Measurements from ENCODE around the gene GSG1L.
A peak's percentile ranks its signal among the peaks of the same experiment; 100 is the strongest.

The GSG1L gene

DNA sequence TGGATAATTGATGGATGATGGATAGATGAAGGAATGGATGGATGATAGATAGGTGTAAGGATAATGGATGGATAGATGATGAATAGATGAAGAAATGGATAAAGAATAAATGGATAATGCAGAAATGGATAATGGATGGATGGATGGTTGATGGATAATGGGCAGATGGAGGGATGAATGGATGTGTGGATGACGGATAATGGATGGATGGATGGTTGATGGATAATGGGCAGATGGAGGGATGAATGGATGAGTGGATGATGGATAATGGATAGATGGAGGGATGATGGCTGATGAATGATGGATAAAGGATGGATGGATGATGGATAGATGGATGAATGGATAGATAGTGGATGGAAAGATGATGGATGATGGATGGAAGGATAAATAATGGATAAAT, 274.4 kb downstream of the GSG1L start:
- DNase-seq (ENCODE audit: low read depth): no peak

- no peak for DNase-seq (ENCODE audit: low read depth)
Measured at GRCh38 chr16:27787665-27788064, 275.8 kb downstream of the GSG1L start.

DNA sequence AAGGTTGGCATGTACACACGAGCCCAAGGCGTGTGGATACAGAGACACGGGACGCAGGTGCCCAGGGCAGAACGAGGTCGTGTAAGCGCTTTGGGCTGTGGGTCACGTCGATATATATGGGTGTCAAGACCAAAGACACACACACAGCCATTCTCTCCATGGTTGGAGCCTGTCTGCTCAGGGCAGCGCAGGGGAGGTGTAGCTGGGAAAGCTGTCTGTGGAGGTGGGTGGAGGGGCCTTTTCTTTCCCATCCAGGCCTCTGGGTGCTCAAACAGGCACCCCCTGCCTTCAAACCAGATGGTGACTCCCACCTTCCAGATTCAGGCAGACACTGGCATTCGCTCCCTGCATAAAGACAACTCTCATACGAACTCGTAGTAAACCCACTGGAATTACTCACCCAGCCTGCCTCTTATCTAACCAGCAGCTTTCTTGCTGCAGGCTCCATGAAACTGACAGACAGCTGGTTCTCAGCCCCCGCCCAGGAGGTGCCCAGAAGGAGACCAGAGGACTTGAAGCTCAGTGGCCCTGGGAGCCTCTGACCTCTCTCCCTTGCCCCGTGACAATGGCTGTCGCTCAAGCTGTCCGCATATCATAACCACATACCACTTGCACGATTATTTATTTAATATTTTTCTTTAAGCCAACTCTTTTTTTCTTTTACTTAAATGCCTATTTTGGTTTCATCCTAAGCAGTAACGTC, 276.4 kb downstream of the GSG1L start:
- no peak for DNase-seq (ENCODE audit: low read depth)

GRCh38 chr16:27786221-27786922, 277.1 kb downstream of the GSG1L start:
- no peak for DNase-seq (ENCODE audit: low read depth)

GRCh38 chr16:27785307-27785678, 278.2 kb downstream of the GSG1L start:
- no peak for DNase-seq (ENCODE audit: low read depth)

GRCh38 chr16:27784351-27785306, 278.9 kb downstream of the GSG1L start:
- no peak for DNase-seq (ENCODE audit: low read depth)

GRCh38 chr16:27781981-27782880, 281.3 kb downstream of the GSG1L start:
- no peak for DNase-seq (ENCODE audit: low read depth)

DNA sequence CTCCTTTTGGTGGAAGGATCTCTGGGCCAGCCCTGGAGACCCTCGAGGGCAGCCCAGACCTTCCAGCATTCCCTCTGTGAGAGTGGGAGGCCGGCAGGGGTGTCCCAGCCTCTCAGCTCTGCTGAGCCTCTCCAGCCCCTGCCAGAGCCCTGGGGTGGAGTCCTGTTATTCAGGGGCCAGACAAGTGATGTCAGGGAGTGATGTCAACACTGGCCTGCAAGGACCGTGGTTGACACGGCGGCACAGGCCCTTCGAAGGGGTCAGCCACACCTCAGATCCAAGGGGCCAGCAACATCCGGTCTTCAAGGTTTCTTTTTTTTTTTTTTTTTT, 282.4 kb downstream of the GSG1L start:
- no peak for DNase-seq (ENCODE audit: low read depth)

DNA sequence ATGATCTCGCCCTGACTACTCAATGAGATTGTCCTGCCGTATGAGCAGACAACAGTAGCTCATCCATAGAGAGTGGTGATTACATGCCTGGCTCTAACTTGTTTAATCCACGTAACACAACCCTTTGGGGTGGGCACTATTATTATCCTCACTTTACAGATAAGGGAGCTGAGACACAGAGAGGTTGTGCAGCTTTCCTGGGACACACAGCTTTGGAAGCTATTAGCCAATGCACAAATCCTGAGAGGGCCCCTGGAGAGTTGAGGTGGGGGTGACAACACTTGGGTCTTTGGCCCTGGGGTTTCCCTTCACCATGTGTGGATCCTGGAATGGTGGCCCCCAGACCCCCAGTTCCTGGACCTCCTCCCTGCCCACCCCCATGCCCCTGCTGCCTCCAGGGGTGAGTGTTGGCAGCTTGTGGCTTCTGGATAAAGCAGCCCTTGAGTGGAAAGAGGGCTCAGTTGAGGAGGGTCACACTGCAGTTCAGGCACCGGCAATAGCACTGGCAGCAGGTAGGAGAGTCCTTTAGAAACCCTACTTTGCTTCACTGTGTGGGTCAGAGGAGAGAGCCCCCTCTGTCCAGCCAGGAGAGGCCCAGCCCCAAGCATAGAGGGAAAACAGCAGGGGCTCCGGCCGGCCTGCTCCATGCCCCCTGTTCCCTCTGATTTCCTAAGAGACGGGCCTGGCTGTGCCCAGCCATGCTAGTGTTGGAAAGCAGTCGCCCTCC, 282.9 kb downstream of the GSG1L start:
- no peak for DNase-seq (ENCODE audit: low read depth)

DNA sequence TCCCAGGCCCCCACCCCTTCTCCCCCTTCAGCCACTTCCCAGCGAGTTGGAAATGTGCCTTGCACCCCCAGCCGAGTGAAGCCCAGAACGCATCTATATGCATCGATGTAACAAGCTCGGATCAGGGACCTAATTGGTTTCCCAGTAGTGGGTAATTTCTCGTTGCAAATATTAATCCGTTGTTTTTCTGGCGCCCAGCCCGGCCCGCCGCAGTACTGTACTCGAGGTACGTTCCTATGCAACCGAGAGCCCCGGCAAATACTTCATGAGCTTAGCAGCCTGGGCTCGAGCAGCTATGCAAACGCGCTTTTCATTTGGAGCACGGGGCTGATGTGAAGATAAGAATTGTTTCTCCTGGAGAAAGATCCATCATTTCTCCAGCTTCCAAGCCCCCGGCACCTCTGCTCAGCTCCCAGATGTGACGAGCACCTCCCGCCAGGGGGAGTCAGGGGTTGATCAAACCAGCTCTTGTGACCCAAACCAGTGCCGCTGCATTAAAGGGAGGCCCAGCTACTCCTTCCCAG, 283.8 kb downstream of the GSG1L start:
- peak; percentile 83 for DNase-seq (ENCODE audit: low read depth)

DNA sequence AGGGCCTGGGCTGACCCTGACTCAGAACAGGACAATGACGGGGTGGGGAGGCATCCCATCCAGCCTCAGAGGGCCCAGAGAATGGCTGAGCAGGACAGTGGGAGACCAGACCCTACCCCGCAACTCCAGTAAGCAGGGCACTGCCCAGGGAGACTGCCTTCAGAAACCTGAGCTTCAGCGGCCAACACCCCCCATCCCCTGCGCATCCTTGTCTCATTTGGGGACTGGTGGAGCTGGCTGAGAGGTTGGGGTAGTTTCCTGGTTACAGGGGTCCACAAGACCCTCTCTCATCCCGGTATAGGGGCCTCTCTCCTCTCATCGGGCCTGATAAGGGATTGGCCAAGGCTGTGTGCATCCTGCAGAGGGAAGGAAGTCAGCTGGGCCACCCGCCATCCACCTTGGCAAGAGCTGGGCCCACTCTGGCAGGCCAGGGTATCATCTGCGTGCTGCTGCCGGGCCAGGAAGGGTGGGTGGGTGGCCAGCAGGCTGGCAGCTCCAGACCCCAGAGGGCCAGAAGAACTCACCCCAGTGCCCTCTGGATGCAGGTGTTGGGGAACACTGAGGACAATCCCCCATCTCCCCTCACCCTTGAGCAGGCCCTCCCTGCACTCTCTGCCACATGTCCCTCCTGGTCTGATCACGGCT, 284.5 kb downstream of the GSG1L start:
- DNase-seq (ENCODE audit: low read depth): no peak

DNA sequence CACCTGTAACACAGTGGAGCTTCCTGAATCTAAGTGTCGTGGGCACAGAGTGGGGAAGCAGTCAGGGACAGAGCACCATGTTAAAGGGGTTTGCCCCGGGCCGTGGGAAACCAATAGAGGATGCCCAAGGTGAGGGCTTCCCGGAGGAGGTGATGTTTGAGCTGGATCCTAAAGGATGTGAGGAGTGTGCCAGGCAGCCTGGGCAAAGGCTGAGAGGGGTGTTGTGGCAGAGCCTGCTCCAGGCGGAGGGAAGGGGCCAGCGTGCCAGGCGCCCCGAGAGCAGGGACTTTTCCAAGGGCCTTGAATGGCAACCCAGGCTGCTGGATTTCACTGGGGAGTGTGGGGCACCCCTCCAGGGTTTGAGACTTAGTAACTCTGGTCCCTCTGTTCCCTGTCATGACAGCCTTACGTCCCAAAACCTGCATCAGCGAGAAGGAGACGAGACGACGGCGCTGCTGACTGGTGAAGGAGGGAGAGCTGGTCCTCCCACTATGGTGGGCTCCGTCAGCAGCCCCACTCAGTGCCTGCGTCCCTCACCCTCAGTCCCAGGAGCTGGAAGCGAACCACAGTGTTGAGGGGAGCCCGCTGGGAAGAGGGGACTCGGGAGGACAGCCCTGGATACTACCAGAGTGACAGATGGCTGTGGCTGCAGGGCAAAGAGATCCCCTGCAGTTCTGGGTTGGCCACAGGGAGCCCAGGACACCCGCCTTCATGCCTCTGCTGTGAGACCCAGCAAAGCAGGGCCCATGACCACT, 285.2 kb downstream of the GSG1L start:
- no peak for DNase-seq (ENCODE audit: low read depth)

DNA sequence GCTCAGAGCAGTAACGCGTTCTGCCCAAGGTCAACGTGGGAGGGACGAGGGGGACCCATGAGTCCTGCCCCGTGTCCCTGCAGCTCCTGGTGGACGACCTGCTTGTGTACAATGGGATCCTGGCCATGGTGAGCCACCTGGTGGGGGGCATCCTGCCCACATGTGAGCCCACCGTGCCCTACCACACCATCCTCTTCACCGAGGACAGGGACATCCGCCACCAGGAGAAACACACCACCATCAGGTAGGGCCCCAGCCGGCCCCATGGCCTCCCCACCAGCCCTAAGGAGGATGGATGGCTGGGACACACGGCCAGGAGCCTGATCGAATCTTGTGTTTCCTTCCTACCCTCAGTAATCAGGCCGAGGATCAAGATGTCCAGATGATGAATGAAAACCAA, 286.0 kb downstream of the GSG1L start:
- no peak for DNase-seq (ENCODE audit: low read depth)

- DNase-seq (ENCODE audit: low read depth): no peak
Measured at GRCh38 chr16:27776556-27777225, 286.8 kb downstream of the GSG1L start.

- no peak for DNase-seq (ENCODE audit: low read depth)
Measured at GRCh38 chr16:27775254-27775653, 288.3 kb downstream of the GSG1L start.

DNA sequence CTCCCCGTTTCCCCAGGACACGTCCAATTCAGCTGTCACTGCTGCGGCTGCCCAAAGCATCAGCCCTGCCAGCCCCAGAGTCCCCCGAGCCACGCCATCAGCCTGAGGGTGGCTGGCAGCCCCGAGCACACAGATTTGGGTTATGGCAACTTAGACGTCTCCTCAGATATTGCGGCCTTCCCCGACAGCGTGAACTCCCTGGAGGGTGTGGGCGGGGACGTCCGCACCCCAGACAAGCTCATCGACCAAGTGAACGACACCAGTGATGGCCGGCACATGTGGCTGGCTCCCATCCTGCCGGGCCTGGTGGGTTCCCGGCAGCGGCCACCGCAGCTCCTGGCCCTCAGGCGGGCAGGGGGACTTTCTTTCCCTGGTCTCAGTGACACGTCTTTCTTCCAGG, 288.7 kb downstream of the GSG1L start:
- no peak for DNase-seq (ENCODE audit: low read depth)

DNA sequence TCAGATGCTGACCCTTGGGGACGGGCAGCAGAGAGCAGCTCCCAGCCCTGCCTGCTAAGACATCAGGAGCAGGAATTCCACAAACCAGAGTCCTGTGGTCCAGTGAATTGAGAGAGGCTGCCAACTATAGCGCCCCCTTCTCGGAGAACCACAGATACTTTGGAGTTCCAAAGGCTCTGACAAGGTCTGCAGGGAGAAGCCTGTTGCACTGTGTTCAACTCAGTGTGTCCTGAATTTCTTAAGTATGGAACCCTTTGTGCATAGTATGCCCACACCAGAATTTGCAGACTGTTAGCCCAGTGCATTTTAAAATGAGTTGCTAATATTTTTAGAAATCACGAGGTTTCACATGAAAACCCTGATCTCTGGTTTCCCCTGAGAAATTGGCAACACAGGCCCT, 290.2 kb downstream of the GSG1L start:
- no peak for DNase-seq (ENCODE audit: low read depth)

GRCh38 chr16:27772093-27772825, 291.3 kb downstream of the GSG1L start:
- DNase-seq (ENCODE audit: low read depth): no peak

All from iris pigment epithelial cell (primary cell).